Urinary bladder (tissue), 4 donors: ENCODE measurements around the gene BCAT1. TPM values are rescaled to one million over a fixed set of nuclear protein-coding genes. Genes with fewer than 3 reads are reported as not detected.

ENCODE experiments used
- DNase-seq: peaks from one replicate; pipeline ENCODE4 v3.0.0-alpha.2; 2015; ENCODE audit errors: extremely low spot score
- H3K27ac ChIP-seq: one replicate; pipeline ENCODE4 v1.5.1; 2013; ENCODE audit warnings: low read depth, mild to moderate bottlenecking, moderate library complexity
- H3K36me3 ChIP-seq: one replicate; pipeline ENCODE4 v1.6.1; 2013; ENCODE audit warnings: mild to moderate bottlenecking, moderate library complexity; ENCODE audit not compliant: insufficient read depth
- H3K4me1 ChIP-seq: one replicate; pipeline ENCODE4 v1.6.1; 2013; ENCODE audit warnings: mild to moderate bottlenecking, moderate library complexity; ENCODE audit not compliant: insufficient read depth
- H3K4me3 ChIP-seq: one replicate; pipeline ENCODE4 v1.5.1; 2013; ENCODE audit warnings: low read depth, low read length
- WGBS: extraction: QIAGEN DNeasy Blood & Tissue Kit; methylation state at CpG from one replicate; pipeline ENCODE4 v1.1.7; 2013; 5-methylcytosine and 5-hydroxymethylcytosine counted together
- polyA plus RNA-seq: library from polyadenylated mRNA; stranded (reverse); fragments of 200-250 nt; gene quantifications from one replicate; pipeline ENCODE4 v1.2.3, GENCODE V29; 2013
- total RNA-seq: library from RNA; depleted of rRNA; stranded (reverse); fragments of >200 nt; gene quantifications from one replicate; pipeline ENCODE4 v1.2.3, GENCODE V29; 2014
- donor health status: healthy with polysubstance abuse.
- donor health status: healthy.

The BCAT1 gene, protein sequence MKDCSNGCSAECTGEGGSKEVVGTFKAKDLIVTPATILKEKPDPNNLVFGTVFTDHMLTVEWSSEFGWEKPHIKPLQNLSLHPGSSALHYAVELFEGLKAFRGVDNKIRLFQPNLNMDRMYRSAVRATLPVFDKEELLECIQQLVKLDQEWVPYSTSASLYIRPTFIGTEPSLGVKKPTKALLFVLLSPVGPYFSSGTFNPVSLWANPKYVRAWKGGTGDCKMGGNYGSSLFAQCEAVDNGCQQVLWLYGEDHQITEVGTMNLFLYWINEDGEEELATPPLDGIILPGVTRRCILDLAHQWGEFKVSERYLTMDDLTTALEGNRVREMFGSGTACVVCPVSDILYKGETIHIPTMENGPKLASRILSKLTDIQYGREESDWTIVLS
- 87.3 TPM for total RNA-seq
- polyA plus RNA-seq = 9.4 TPM

DNA sequence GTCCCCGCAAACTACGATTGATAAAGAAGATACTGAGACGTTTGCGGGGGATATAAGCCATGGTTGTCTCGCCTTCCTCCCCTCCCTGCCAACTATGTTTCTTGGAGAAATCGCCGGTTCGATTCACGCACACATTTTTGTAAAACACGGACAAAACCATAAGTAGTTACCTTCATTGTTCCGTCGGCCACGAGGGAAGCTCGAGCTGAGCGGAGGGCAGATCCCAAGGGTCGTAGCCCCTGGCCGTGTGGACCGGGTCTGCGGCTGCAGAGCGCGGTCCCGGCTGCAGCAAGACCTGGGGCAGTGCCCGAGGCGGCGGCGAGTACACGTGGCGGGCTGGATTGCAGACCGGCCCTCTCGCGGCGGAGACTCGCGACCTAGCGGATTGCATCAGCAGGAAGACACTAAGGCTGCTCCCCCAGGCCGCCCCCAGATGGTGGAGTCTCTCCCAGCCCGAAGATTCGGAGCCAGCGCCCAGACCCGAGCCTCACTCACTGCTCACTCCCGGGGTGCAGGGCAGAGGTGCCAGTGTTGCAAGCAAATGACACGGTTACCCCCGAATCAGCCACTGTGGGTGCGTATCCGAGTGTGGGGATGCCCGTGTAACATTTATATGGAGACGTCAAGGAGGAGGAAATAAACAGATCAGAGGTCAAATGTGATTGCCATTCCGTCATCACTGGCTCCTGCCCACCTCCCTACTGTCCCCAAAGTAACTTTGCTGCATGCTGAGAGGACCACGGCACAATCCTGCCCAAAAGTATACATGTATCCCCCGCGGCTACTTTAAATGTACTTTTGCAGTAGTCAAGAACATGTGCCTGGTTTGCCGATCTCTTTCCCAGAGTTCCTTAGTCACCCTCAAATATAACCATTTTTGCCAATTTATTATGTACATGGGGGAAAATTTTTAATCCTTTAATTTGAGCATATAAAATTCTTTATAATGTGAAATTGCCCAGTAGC is at the start of gene BCAT1:
TSS of gene BCAT1 (minus strand) at position 345 of the 966 bp plus-strand sequence. CDS start at position 176, 169 bp downstream.
- Histone ChIP-seq H3K4me1 (no peaks in the 10 kb centered on the region), H3K36me3 (no peaks in the 10 kb centered on the region), H3K27ac (no peak within 1 kb of the TSS), H3K4me3 (peak within 1 kb of the TSS; percentile 44)
- DNase-seq = no peak
- 6% methylated on average over 52 of the region's 52 CpGs for WGBS

GRCh38 chr12:24997970-24998582 is 49.2 kb upstream of the BCAT1 start:
- no peak for DNase-seq
- no peaks in the 10 kb centered on the region for H3K4me1 ChIP-seq
- H3K4me3 ChIP-seq = no peak overlapping the region
- WGBS = 19% methylated on average over 4 of the region's 4 CpGs
- H3K36me3 ChIP-seq = no peaks in the 10 kb centered on the region
- no peak overlapping the region for H3K27ac ChIP-seq

DNA sequence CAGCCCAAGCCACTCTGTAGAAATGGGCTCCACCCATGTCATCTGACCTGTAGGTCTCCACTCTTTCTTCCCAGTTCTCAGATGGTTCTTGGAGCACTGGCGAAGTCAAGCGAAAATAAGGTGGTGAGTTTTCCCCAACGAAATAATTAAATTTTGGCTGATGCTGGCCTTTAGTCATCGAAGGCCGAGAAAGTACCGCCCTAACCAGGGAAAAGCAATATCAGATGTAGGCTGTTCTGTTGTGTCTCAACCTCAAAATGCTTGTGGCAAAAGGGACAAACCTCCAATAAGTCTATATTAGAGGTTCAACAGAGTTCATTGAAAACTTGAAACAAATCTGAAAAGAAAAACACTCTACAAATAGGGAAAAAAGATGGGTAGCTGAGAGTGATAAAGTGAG is 48.6 kb upstream of the BCAT1 start:
- Histone ChIP-seq H3K27ac (no peak overlapping the region), H3K36me3 (no peaks in the 10 kb centered on the region), H3K4me3 (no peak overlapping the region), H3K4me1 (no peaks in the 10 kb centered on the region)
- 89% methylated on average over 6 of the region's 6 CpGs for WGBS
- no peak for DNase-seq

DNA sequence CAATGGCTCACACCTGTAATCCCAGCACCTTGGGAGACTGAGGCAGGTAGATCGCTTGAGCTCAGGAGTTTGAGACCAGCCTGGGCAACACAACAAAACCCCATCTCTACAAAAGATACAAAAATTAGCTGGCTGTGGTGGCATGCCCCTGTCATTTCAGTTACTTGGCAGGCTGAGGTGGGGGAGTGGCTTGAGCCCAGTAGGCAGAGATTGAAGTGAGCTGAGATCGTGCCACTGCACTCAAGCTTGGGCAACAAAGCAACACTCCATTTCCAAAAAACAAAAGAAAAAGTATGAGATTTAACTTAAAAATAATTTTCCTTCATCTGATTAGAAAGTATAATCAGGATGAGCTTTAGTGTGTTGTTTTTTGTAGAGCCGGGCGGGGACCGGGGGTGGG is 47.9 kb upstream of the BCAT1 start:
- DNase-seq = no peak
- H3K27ac ChIP-seq = no peak overlapping the region
- H3K4me3 ChIP-seq = no peak overlapping the region
- no peaks in the 10 kb centered on the region for H3K4me1 ChIP-seq
- WGBS = 97% methylated on average over 5 of the region's 5 CpGs
- no peaks in the 10 kb centered on the region for H3K36me3 ChIP-seq

GRCh38 chr12:24996102-24996797 is 47.3 kb upstream of the BCAT1 start:
- WGBS = 87% methylated on average over 8 of the region's 8 CpGs
- no peaks in the 10 kb centered on the region for H3K36me3 ChIP-seq
- no peaks in the 10 kb centered on the region for H3K4me1 ChIP-seq
- no peak overlapping the region for H3K27ac ChIP-seq
- DNase-seq = no peak
- no peak overlapping the region for H3K4me3 ChIP-seq

- Histone ChIP-seq H3K36me3 (no peaks in the 10 kb centered on the region), H3K27ac (no peak overlapping the region), H3K4me3 (no peak overlapping the region), H3K4me1 (no peaks in the 10 kb centered on the region)
- no peak for DNase-seq
- 92% methylated on average over 4 of the region's 4 CpGs for WGBS
Measured at GRCh38 chr12:24993793-24994192, 44.9 kb upstream of the BCAT1 start.

DNA sequence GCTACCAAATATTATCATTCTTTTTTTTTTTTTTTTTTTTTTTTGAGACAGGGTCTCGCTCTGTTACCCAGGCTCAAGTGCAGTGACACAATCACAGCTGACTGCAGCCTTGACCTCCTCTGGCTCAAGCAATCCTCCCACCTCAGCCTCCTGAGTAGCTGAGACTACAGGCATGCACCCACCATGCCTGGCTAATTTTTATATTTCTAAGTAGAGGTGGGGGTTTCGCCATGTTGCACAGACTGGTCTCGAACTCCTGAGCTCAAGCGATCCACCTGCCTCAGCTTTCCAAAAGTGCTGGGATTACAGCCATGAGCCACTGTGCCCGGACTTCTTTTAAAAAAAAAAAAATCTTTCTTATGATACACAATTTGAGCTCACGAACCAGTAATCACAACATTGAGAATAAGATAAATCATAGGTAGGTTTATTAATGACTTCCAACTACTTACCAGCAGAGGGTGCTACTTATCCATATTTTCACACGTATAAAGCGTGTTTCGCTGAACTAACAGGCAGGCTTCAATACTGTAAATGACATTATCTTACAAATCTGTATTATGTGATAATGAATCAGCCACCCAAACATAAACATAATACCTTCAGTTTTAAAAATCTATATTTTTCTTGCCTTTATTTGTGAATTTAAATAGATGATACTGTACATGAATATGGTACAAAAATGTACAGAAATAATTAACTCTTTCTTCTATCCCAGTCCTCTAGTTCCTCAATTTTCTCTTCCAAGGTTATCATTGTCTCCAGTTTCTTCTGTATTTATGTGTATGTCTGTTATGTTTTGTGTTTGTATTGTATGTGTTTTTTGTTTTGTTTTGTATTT is 42.5 kb upstream of the BCAT1 start:
- no peak overlapping the region for H3K4me3 ChIP-seq
- no peak overlapping the region for H3K27ac ChIP-seq
- 35% methylated on average over 9 of the region's 9 CpGs for WGBS
- H3K36me3 ChIP-seq = no peaks in the 10 kb centered on the region
- peak; percentile 11 for DNase-seq
- H3K4me1 ChIP-seq = no peaks in the 10 kb centered on the region

DNA sequence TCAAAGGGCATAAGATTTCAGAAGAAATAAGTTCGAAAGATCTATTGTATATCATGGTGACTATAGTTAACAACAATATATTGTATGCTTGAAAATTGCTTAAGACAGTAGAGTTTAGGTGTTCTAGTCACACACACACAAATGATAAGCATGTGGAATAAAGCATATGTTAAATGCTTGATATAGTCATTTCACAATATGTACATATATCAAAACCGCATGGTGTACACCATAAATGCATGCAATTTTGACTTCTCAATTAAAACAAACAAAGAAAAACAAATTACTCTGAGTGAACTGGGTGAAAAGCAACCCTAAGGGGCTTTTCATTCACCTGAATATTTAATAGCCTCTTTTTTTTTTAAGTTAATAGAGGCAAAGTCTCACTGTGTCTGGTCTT is 40.3 kb upstream of the BCAT1 start:
- DNase-seq = no peak
- Histone ChIP-seq H3K27ac (no peak overlapping the region), H3K36me3 (no peaks in the 10 kb centered on the region), H3K4me1 (no peaks in the 10 kb centered on the region), H3K4me3 (no peak overlapping the region)
- 96% methylated on average over 2 of the region's 2 CpGs for WGBS

GRCh38 chr12:24982250-24982649 is 33.3 kb upstream of the BCAT1 start:
- Histone ChIP-seq H3K27ac (no peak overlapping the region), H3K4me1 (no peaks in the 10 kb centered on the region), H3K4me3 (no peak overlapping the region), H3K36me3 (no peaks in the 10 kb centered on the region)
- WGBS = 99% methylated on average over 1 of the region's 1 CpG
- DNase-seq = no peak

GRCh38 chr12:24979976-24980730 is 31.3 kb upstream of the BCAT1 start:
- DNase-seq = no peak
- Histone ChIP-seq H3K4me1 (no peaks in the 10 kb centered on the region), H3K4me3 (no peak overlapping the region), H3K27ac (no peak overlapping the region), H3K36me3 (no peaks in the 10 kb centered on the region)
- WGBS = 66% methylated on average over 8 of the region's 8 CpGs

DNA sequence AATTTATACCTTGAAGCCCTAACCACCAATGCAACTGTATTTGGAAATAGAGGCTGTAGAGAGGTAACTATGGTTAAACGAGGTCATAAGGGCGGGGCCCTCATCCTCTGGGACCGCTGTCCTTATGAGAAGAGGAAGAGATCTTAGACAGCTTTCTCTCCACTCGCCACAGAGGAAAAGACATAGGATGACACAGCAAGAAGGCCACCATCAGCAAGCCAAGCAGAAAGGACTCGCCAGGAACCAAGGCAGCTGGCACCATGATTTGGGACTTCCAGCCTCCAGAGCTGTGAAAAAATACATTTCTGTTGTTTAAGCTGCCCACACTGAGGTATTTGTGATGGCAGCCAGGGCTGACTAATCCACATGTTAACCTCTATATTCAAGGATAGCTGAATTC is 30.4 kb upstream of the BCAT1 start:
- DNase-seq = no peak
- H3K27ac ChIP-seq = no peak overlapping the region
- no peak overlapping the region for H3K4me3 ChIP-seq
- no peaks in the 10 kb centered on the region for H3K4me1 ChIP-seq
- H3K36me3 ChIP-seq = no peaks in the 10 kb centered on the region
- 85% methylated on average over 5 of the region's 5 CpGs for WGBS

DNA sequence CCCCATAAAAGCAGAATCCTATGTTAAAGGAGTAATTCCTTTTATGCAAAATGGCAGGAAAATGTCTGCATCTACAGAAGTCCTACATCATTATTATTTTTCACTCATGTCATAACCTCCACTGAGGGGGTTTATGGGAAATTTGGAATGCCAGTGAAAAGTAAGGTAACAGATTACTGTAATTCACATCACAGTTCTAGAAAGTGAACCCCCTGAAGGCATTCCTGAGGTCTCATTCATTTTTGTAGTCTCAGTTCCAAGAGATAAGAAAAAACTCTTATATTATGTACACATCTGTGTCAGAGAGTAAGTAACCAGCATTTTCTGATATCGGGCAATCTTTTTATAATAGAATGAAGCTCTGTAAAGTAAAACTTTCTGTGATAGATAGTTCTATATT is 28.8 kb upstream of the BCAT1 start:
- Histone ChIP-seq H3K36me3 (no peaks in the 10 kb centered on the region), H3K27ac (no peak overlapping the region), H3K4me1 (no peaks in the 10 kb centered on the region), H3K4me3 (no peak overlapping the region)
- WGBS = 59% methylated on average over 1 of the region's 1 CpG
- no peak for DNase-seq
